ENCODE results near the gene FSTL4. TPM values are rescaled to one million over a fixed set of nuclear protein-coding genes. Genes with fewer than 3 reads are reported as not detected.

FSTL4 gene
- polyA plus RNA-seq, 1 donor = 5.2 TPM

GRCh38 chr5:133285583-133286021, 326.7 kb downstream of the FSTL4 start:
- DNase-seq = no peak

DNA sequence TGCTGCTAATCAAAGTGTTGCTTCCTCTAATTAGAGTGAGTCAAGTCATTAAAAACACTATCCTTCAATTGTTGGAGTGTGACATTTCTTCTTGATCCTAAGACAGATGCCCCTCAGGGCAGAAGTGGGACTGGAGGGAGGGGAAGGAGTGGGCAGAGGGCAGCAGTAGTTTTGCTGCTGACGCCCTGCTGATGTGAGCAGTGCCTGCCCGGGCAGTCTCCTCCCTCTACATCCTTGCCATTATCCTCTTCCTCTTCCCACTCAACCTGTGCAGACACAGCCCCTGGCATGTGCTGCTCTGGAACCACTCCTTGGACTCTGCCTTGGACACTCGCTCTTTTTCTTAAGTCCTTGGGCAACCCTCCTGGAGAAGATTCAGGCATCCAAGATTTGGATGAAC, 328.0 kb downstream of the FSTL4 start:
- no peak for DNase-seq

DNA sequence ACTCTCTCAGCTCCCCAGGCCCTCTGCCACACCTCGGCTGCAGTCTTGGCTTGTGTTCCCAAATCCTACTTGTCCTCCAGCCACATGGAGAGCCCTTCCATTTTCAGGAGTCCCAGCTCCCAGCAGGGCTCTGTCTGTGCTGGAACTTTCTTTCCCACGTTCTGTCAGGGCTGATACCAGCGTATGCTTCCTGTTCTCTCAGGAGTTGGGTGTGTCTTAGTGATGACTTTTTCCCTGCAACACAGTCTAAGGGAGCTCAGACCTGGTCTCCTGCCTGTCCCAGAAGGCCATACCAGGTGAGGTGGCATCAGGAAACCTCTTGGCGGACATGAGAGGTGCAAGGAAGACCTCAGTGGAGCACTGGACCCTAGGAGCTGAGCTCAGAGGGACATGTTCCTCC, 334.0 kb downstream of the FSTL4 start:
- no peak for DNase-seq

- no peak for DNase-seq
Measured at GRCh38 chr5:133277744-133278143, 334.6 kb downstream of the FSTL4 start.

GRCh38 chr5:133276171-133276570, 336.2 kb downstream of the FSTL4 start:
- DNase-seq = no peak

DNA sequence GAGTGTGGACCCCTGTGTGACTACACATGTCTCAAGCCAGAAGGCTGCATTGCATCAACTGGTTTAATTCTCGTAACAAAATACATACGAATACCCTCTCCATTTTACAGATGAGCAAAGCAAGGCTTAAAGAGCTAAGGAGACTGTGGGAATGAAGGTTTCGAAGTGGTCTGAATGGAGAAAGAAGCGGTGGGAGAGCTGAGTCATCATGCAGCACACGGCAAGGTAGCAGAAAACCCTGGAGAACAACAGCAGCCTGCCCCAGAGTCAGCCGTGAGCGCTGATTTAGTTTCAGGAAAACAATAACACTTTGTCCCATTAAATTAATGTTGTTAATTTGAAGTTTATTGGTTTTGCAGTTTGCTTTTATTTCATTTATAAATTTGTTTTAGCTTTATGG, 336.7 kb downstream of the FSTL4 start:
- no peak for DNase-seq

DNA sequence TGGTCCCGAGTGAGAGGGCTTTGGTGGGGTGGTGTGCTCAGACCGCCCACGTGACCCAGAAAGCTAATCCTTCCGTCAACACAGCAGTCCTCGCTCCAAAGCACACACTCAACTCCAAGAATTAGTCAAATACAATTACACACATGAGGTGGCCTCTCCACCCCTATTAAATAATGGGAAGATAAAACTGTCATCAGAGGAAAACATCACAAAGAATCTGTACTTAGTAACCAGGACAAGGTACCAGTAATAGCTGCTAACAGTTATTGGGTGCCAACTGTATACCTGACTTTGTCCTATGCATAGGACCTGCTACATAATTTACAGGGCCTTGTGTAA, 337.8 kb downstream of the FSTL4 start:
- DNase-seq = no peak

GRCh38 chr5:133273661-133274596, 338.4 kb downstream of the FSTL4 start:
- no peak for DNase-seq

DNA sequence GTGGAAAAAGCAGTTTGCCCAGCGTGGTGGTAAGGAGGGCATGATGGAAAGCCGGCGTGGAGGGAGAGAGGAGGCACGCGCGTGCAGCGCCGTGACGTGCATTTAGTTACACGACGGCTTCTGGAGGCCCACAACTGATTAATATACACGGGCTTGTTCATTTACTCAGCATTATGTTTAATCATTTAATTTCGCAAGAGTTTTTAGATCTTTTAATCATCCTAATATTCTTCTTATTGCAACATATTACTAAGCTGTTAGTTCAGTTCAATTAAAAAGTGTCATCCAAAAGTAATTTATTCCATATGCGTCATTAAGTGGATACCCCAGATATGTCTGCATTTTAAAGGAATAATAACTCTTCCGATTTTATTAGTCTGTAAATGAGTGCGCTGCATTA, 340.0 kb downstream of the FSTL4 start:
- no peak for DNase-seq

GRCh38 chr5:133271606-133272005, 340.7 kb downstream of the FSTL4 start:
- DNase-seq = no peak

DNA sequence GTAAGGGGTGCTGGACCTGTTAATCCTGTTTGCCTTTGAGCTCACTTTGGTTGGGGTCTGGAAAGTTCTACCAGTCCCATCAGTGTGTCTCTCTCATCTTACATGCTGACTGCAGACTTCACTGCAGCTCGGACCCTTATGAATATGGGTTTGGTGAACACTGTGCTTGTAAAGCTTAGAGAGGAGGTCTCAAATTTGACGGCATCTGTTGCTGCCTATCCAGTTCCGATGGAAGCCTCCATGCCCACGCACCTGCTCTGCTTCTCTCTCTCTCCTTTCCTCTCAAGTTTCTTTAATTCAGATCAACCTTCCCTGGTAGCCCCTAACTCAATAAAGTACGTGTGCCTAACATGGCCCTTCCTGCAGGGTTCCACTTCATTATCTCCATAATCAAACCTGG, 342.6 kb downstream of the FSTL4 start:
- DNase-seq = no peak

DNA sequence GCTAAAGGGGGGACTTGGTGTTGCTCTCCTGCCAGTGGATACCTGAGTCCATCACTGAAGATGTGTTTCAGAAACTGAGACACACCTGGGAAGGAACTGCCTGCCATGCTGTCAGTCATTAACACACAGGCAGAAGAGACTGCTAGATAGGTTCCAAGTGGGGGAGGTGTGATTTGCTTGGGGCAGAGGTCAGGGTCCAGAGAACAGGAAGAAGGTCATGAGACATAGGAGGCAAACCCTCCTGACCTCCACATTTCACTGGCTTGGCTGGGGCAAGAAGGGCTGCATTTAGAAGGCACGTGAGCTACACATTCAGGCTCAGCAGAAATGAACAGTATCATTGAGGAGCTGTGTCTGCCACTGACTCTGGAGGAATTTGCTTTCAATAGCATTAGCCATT, 344.7 kb downstream of the FSTL4 start:
- no peak for DNase-seq

- no peak for DNase-seq
Measured at GRCh38 chr5:133266966-133267365, 345.4 kb downstream of the FSTL4 start.

- no peak for DNase-seq
Measured at GRCh38 chr5:133266527-133266878, 345.8 kb downstream of the FSTL4 start.

DNA sequence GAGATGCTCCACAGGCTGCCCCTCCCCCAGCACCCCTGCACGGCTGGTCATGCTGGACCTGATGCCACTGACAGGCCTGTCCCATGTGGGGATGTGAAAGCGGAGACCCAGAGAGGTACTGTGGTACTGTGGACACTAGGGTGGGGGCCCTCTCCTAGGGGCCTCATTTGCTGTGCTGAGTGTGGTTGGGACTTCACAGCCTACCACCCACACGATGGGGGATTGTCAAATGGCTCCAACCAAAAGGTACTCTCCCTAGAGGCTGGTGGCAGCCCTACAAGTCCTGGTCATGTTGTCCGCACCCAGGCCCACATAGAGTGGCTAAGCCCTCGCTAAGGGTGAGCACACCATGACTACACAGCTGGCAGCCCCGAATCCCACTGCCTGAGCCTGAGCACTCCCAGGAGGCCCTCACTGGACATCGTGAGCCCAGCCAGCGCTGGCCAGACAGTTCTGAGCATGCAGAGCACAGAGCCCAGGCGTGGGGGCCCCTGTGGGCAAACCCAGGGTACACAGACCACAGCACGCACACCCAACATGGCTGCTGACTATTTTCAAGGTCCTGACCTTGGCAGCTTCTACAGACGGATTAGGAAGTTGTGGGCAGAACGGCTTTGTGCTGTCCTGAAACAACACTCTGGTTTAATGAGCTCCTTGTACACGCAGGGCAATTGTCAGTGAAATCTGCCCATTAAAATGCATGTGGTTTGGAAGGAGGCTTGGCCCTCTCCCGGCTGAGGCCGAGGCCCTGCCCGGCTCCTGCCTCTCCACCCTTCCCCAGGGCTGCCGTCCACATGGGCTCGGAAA, 346.4 kb downstream of the FSTL4 start:
- no peak for DNase-seq

- DNase-seq = no peak
Measured at GRCh38 chr5:133265257-133265656, 347.1 kb downstream of the FSTL4 start.

DNA sequence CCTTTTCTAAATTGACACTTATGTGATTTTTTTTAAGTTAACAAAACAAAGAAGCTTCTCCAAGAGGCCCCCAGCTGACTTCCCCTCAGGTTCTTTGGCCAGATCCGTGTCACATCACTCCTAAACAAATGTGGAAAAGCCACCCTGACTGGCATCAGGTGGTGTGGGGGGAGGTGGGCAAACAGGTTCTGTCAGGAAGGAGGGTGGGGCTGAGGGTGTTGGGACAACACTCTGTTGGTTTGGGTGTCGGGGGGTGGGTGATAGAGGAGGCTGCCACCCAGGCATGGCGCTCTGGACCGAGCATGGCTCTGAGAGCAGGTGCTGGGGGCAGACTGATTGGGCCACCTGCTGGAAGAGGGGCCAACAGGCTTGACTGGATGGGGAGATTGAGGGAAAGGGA, 349.7 kb downstream of the FSTL4 start:
- no peak for DNase-seq

- DNase-seq = no peak
Measured at GRCh38 chr5:133261993-133262392, 350.3 kb downstream of the FSTL4 start.

- no peak for DNase-seq
Measured at GRCh38 chr5:133260715-133261114, 351.6 kb downstream of the FSTL4 start.

DNA sequence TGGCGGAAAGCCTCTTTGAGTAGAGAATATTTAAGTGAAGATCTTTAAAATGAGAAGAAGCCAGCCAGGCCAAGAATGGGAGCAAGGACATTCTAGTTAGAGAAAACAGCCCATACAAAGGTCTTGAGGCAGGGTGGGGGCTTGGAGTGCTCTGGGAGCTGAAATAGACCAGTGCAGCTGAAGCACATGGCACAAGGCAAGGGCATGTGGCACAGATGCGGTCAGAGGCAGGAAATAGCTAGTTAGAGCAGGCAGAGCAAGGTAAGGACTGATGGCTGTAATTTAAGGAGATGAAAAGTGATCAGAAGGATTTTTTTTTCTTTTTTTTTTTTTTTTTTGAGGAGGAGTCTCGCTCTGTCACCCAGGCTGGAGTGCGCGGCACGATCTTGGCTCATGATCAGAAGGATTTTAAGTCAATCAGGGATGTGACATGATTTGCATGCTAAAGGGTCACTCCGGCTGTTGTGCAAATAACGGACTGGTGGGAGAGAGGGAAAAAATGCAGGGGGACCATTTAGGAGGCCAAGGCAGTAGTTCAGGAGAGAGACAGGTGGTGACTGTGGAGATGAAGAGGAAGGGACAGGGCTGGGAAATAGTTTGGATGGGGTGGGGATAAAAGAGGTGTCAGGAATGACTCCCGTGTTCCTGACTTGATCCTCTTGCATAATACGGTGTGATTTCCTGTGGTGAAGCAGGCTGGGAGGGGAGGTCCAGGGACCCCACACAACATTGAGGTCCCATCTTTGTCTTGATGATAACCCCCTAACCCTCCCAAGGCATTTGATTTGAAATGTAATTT, 352.9 kb downstream of the FSTL4 start:
- DNase-seq = no peak

DNA sequence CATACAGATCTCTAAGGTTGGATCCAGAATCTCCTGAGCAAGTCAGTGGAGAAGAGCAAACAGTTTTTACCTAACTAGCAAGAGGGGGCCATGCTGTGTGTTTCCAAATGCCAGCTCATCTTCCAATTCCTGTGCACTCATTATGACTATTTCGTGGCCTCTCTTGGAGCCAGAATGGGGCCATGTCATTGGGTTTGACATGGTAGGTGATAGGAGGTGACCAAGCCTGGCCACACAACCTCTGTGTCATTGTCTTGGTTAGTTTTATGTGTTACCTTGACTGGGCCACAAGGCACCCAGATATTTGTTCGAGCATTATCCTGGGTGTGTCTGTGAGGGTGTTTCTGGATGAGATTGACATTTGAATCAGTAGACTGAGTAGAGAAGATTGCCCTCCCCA, 354.4 kb downstream of the FSTL4 start:
- no peak for DNase-seq

DNA sequence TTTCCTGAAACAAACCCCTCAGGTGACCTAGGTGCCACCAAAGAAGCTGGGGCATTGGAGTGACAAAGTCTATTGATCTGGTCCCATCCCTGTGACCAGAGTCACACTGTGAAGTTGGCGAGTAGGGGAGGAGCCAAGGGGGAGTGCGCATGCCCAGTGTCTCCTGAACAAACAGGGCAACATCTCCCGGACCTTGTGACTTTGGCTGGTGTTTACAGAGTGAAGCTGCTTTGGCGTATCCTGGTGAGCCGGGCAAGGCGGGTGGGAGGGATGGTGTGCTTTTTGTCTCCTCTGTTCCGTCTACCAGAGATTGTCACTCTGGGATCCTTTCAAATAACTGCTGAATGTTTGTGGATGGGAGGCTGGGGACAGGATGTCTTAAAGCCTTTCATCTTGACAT, 356.1 kb downstream of the FSTL4 start:
- no peak for DNase-seq

DNA sequence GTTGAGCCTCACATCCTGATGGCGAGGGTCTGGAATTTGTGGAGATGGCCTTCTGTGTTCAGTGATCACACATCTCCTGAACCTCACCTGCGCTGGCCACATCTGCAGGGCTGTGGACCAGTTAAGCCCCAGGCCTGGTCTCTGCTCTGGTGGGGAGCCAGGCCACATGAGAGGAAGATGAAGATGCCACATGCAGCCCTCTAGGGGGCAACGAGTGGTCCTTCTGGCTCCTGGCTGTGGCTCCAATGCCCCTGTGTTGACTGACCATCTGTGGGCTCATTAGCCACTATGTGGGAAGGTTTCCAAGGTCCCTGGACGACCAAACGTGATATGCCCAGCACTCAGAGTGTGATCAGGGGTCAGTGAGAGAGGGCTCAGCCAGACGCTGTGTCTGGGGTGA, 357.5 kb downstream of the FSTL4 start:
- DNase-seq = no peak

Measured in hindlimb muscle (tissue), 1 donor.